GM15510 (cell line): Measurements from ENCODE around the gene HLA-DOA.

Source experiments
- POLR2A ChIP-seq: IDR thresholded peaks from 3 replicates; pipeline ENCODE4 v1.6.1; 2011; ENCODE audit warnings: borderline replicate concordance; ENCODE audit not compliant: insufficient read length; ENCODE audit errors: extremely low read depth

HLA-DOA gene

GRCh38 chr6:32967151-32968091 is 42.0 kb downstream of the HLA-DOA start:
- TF ChIP-seq POLR2A = no peak

DNA sequence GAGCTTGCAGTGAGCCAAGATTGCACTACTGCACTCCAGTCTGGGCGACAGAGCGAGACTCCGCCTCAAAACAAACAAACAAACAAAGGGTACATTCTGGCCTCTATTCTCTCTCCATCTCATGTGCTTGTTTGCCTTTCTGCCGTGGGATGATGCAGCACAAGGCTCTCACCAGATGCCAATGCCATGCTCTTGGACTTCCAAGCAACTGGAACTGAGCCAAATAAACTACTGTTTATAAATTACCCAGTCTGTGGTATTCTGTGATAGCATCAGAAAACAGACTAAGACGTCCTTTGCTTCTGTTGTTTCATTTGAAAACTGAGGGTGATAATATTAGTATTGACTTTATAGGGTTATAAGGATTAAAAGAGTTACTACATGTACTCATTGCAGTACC is 44.6 kb downstream of the HLA-DOA start:
- TF ChIP-seq POLR2A = no peak

- TF ChIP-seq POLR2A = no peak
Measured at GRCh38 chr6:32963866-32964265, 45.5 kb downstream of the HLA-DOA start.

DNA sequence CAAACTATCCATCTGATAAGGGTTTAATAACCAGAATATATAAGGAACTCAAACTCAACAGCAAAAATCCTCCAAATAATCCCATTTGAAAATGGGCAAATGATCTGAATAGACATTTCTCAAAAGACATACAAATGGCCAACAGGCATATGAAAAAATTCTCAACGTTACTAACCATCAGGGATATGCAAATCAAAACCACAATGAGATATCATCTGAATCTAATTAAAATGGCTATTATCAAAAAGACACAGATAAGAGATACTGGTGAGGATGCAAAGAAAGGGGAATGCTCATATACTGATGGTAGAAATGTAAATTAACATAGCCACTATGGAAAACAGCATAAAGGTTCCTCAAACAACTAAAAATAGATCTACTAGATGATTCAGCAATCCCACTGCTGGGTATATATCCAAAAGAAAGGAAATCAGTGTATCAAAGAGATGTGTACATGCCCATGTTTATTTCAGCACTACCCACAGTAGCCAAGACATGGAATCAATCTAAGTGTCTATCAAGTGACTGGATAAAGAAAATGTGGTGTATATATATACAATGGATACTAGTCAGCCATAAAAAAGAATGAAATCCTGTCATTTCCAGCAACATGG is 47.1 kb downstream of the HLA-DOA start:
- no peak for TF ChIP-seq POLR2A

GRCh38 chr6:32960563-32960962 is 48.8 kb downstream of the HLA-DOA start:
- TF ChIP-seq POLR2A = no peak

DNA sequence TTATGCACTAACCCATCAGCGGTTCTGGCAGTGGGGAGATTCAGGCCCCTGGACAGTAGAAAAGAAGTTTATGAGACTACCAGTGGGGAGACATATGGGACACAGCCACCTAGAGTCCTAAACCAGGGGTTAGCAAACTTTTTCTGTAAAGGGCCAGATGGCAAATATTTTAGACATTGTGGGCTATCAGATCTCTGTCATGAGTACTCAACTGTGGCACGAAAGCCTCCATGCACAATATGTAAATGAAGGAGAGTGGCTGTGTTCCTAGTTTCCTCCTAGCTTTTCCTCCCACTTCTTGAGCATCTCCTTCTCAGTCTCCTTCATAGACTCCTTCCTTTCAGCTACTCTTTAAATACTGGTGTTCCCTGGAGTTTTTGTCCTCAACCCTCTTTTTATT is 53.2 kb downstream of the HLA-DOA start:
- TF ChIP-seq POLR2A = no peak

GRCh38 chr6:32954986-32955802 is 54.2 kb downstream of the HLA-DOA start:
- TF ChIP-seq POLR2A = no peak

DNA sequence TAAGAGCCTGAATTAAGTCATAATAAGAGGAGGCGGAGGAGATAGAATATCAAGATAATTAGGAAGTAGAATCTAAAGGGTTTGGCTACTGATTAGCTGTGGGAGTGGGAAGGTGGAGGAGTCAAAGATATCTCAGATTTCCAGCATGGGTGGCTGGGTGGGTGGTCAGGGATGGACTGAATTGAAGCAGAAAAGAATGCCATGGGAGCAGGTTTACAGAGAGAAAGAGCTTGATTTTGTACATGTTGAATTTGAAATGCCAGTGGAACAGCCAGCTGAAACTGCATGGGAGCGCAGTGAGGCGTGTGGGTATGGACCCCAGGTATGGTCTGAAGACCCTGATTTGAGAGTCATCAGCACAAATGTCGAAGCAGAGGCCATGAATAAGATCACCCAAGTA is 55.1 kb downstream of the HLA-DOA start:
- no peak for TF ChIP-seq POLR2A
